Measurements from ENCODE around the gene PDPK1.
A peak's percentile ranks its signal among the peaks of the same experiment; 100 is the strongest.

DNA sequence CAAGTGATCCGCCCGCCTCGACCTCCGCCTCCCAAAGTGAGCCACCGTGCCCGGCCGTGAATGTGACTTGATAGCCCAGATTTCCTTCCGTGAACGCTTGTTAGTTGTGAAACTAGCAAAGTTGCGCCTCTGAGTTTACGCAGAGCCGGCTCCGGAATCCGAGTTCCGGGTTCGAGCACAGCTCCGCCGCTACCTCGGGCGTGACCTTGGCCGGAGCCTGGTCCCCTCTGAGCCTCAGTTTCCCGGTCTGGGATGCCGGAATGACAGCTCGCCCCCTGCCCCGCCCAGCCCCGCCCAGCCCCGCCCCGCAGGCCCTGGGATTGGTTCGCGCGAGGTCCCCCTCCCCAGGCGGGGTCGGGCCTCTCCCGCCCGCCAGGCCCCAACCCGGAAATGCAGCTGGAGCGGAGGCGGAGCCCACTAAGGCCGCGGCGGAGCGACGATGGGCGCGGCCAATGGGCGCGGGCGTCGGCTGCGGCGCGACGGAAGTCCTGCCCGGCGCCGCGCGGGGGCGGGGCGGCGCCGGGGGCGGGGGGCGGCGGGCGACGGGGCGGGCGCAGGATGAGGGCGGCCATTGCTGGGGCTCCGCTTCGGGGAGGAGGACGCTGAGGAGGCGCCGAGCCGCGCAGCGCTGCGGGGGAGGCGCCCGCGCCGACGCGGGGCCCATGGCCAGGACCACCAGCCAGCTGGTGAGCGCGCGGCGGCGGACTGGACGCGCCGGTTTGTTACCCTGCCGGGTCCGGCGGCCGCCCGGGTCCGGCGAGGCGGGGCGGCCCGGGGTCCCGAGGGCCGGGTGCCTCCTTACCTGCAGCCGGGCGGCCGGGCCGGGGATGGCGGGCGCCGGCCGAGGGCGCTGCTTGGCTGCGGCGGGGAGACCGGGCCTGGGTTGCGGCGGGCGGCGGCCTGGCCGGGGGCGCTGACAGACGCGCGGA is at the start of gene PDPK1:
- TF ChIP-seq, protein P1, sequence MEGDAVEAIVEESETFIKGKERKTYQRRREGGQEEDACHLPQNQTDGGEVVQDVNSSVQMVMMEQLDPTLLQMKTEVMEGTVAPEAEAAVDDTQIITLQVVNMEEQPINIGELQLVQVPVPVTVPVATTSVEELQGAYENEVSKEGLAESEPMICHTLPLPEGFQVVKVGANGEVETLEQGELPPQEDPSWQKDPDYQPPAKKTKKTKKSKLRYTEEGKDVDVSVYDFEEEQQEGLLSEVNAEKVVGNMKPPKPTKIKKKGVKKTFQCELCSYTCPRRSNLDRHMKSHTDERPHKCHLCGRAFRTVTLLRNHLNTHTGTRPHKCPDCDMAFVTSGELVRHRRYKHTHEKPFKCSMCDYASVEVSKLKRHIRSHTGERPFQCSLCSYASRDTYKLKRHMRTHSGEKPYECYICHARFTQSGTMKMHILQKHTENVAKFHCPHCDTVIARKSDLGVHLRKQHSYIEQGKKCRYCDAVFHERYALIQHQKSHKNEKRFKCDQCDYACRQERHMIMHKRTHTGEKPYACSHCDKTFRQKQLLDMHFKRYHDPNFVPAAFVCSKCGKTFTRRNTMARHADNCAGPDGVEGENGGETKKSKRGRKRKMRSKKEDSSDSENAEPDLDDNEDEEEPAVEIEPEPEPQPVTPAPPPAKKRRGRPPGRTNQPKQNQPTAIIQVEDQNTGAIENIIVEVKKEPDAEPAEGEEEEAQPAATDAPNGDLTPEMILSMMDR (IDR thresholded peaks at IDR 0.05) = no peak
- peak; percentile 48 for TF ChIP-seq POLR2A (IDR thresholded peaks at IDR 0.05; ENCODE audit: low read depth)
- peak; percentile 44 to 68 for TF ChIP-seq POLR2AphosphoS5 (IDR thresholded peaks at IDR 0.05)
- no peak for TF ChIP-seq EP300 (IDR thresholded peaks at IDR 0.05)

Data from esophagus muscularis mucosa (tissue), 4 donors.